ENCODE results near the gene IQGAP2. TPM values are rescaled to one million over a fixed set of nuclear protein-coding genes. Genes with fewer than 3 reads are reported as not detected.
"Not testable (repeated sequence)": the region's sequence is repeated elsewhere in the genome, so short reads cannot be mapped to it uniquely, and the experiment has no call there.

IQGAP2 gene
- total RNA-seq, 1 experiment from 2014 or later, result 0.59 TPM

GRCh38 chr5:76602094-76602726 is 199.1 kb downstream of the IQGAP2 start:
- intact Hi-C loops (cut with micrococcal nuclease; ENCODE audit: unreplicated experiment) (loop anchor here (10.0 kb wide), 1 partner anchor 413 kb away; no protein-coding TSS in a partner anchor), in situ Hi-C loops (cut with HindIII; ENCODE audit: low pct_unique_long_range_greater_than_20kb, low sequenced_read_pairs) (no loop called here)
- ChIA-PET CTCF (interaction anchor here (0.6 to 2.4 kb wide), 4 partner anchors 19 to 172 kb away, joined by 3 to 13 read pairs (median 4); no protein-coding TSS in a partner anchor), POLR2A (interaction anchor here (0.5 kb wide), 1 partner anchor 8 kb away, joined by 3 read pairs; no protein-coding TSS in a partner anchor)
- Histone ChIP-seq H3K4me3 (ENCODE audit: low read depth in 2 of 2, low read length in 2 of 2) (no peak overlapping the region), H3K27me3 (ENCODE audit: control insufficient read depth, insufficient read depth, low read length) (no peaks in the 10 kb centered on the region), H3K36me3 (ENCODE audit: control insufficient read depth, insufficient read depth, low read length) (no peaks in the 10 kb centered on the region), H3K4me1 (ENCODE audit: control insufficient read depth, insufficient read depth, low read length) (no peaks in the 10 kb centered on the region), H3K27ac (ENCODE audit: low read length) (no peak overlapping the region), H3K9me3 (ENCODE audit: control insufficient read depth, insufficient read depth, low read depth, low read length) (no peaks in the 10 kb centered on the region)
- TF ChIP-seq SIN3A (IDR thresholded peaks at IDR 0.05; ENCODE audit: borderline replicate concordance, insufficient read depth, low read depth, low read length) (no peak), POLR2AphosphoS5 (IDR thresholded peaks at IDR 0.05; ENCODE audit: low read depth, low read length) (no peak), TCF7L2 (IDR thresholded peaks at IDR 0.05; ENCODE audit: low read depth, low read length) (no peak), CTCF (IDR thresholded peaks at IDR 0.05) (peak; percentile 36)
- TF ChIP-seq, protein P1, sequence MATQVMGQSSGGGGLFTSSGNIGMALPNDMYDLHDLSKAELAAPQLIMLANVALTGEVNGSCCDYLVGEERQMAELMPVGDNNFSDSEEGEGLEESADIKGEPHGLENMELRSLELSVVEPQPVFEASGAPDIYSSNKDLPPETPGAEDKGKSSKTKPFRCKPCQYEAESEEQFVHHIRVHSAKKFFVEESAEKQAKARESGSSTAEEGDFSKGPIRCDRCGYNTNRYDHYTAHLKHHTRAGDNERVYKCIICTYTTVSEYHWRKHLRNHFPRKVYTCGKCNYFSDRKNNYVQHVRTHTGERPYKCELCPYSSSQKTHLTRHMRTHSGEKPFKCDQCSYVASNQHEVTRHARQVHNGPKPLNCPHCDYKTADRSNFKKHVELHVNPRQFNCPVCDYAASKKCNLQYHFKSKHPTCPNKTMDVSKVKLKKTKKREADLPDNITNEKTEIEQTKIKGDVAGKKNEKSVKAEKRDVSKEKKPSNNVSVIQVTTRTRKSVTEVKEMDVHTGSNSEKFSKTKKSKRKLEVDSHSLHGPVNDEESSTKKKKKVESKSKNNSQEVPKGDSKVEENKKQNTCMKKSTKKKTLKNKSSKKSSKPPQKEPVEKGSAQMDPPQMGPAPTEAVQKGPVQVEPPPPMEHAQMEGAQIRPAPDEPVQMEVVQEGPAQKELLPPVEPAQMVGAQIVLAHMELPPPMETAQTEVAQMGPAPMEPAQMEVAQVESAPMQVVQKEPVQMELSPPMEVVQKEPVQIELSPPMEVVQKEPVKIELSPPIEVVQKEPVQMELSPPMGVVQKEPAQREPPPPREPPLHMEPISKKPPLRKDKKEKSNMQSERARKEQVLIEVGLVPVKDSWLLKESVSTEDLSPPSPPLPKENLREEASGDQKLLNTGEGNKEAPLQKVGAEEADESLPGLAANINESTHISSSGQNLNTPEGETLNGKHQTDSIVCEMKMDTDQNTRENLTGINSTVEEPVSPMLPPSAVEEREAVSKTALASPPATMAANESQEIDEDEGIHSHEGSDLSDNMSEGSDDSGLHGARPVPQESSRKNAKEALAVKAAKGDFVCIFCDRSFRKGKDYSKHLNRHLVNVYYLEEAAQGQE (IDR thresholded peaks at IDR 0.05; ENCODE audit: insufficient read depth in 1 of 2, low read depth in 2 of 2, low read length in 1 of 2), result no peak
- DNase-seq (ENCODE audit: low read depth, low spot score) (no peak), ATAC-seq (no peak; the same call in 1 of the 2 replicates)
- BruUV-seq (replicated peaks), result no TSS peak

- in situ Hi-C loops (cut with HindIII; ENCODE audit: low pct_unique_long_range_greater_than_20kb, low sequenced_read_pairs); DNase-seq (ENCODE audit: low read depth, low spot score); H3K27me3 ChIP-seq (ENCODE audit: control insufficient read depth, insufficient read depth, low read length); H3K9me3 ChIP-seq (ENCODE audit: control insufficient read depth, insufficient read depth, low read depth, low read length); H3K4me3 ChIP-seq (ENCODE audit: low read depth in 2 of 2, low read length in 2 of 2); H3K4me1 ChIP-seq (ENCODE audit: control insufficient read depth, insufficient read depth, low read length); H3K27ac ChIP-seq (ENCODE audit: low read length); BruUV-seq (replicated peaks); H3K36me3 ChIP-seq (ENCODE audit: control insufficient read depth, insufficient read depth, low read length); POLR2A ChIA-PET; ATAC-seq: not testable (repeated sequence)
- CTCF ChIA-PET, result interaction anchor here (0.6 kb wide), 1 partner anchor 79 kb away, joined by 3 read pairs; no protein-coding TSS in a partner anchor
- intact Hi-C loops (cut with micrococcal nuclease; ENCODE audit: unreplicated experiment), result loop anchor here (10.0 kb wide), 1 partner anchor 411 kb away; no protein-coding TSS in a partner anchor
Measured at GRCh38 chr5:76603991-76604390, 200.9 kb downstream of the IQGAP2 start.

- POLR2A ChIA-PET, result no interaction called here
- DNase-seq (ENCODE audit: low read depth, low spot score) (no peak), ATAC-seq (no peak)
- H3K9me3 ChIP-seq (ENCODE audit: control insufficient read depth, insufficient read depth, low read depth, low read length), result no peaks in the 10 kb centered on the region
- no peak overlapping the region for H3K4me3 ChIP-seq (ENCODE audit: low read depth in 2 of 2, low read length in 2 of 2)
- BruUV-seq (replicated peaks), result no TSS peak
- H3K36me3 ChIP-seq (ENCODE audit: control insufficient read depth, insufficient read depth, low read length), result no peaks in the 10 kb centered on the region
- H3K4me1 ChIP-seq (ENCODE audit: control insufficient read depth, insufficient read depth, low read length), result no peaks in the 10 kb centered on the region
- intact Hi-C loops (cut with micrococcal nuclease; ENCODE audit: unreplicated experiment), result loop anchor here (10.0 kb wide), 1 partner anchor 410 kb away; no protein-coding TSS in a partner anchor
- H3K27ac ChIP-seq (ENCODE audit: low read length), result no peak overlapping the region
- in situ Hi-C loops (cut with HindIII; ENCODE audit: low pct_unique_long_range_greater_than_20kb, low sequenced_read_pairs), result no loop called here
- no peaks in the 10 kb centered on the region for H3K27me3 ChIP-seq (ENCODE audit: control insufficient read depth, insufficient read depth, low read length)
- CTCF ChIA-PET, result no interaction called here
- no peak for TF ChIP-seq POLR2AphosphoS5 (IDR thresholded peaks at IDR 0.05; ENCODE audit: low read depth, low read length)
- no peak for TF ChIP-seq TCF7L2 (IDR thresholded peaks at IDR 0.05; ENCODE audit: low read depth, low read length)
- TF ChIP-seq CTCF (IDR thresholded peaks at IDR 0.05), result no peak
- TF ChIP-seq, protein P1 (IDR thresholded peaks at IDR 0.05; ENCODE audit: insufficient read depth in 1 of 2, low read depth in 2 of 2, low read length in 1 of 2), result no peak
- TF ChIP-seq SIN3A (IDR thresholded peaks at IDR 0.05; ENCODE audit: borderline replicate concordance, insufficient read depth, low read depth, low read length), result no peak
Measured at GRCh38 chr5:76604838-76605237, 201.8 kb downstream of the IQGAP2 start.
